Colonic mucosa (tissue), 4 donors: ENCODE results near the gene DNAJB12. TPM values are rescaled to one million over a fixed set of nuclear protein-coding genes. Genes with fewer than 3 reads are reported as not detected.
A peak's percentile ranks its signal among the peaks of the same experiment; 100 is the strongest.

ENCODE experiments used
- DNase-seq: peaks from one replicate; pipeline ENCODE4 v3.0.0-alpha.2; 2020
- H3K27ac ChIP-seq: fragments of 200-600 bp; one replicate; pipeline ENCODE4 v1.8.0; 2021
- H3K27me3 ChIP-seq: fragments of 200-600 bp; one replicate; pipeline ENCODE4 v1.8.0; 2021
- H3K36me3 ChIP-seq: fragments of 200-600 bp; one replicate; pipeline ENCODE4 v1.8.0; 2021
- H3K4me1 ChIP-seq: fragments of 200-600 bp; one replicate; pipeline ENCODE4 v1.8.0; 2021; ENCODE audit warnings: mild to moderate bottlenecking
- H3K4me3 ChIP-seq: fragments of 200-600 bp; one replicate; pipeline ENCODE4 v1.8.0; 2021
- H3K9ac ChIP-seq, 2 donors: one replicate each; pipeline ENCODE4 v1.7.0; 2013; ENCODE audit warnings: control low read depth in 2 of 2, low read depth in 2 of 2, low read length in 2 of 2
- H3K9me3 ChIP-seq: fragments of 200-600 bp; one replicate; pipeline ENCODE4 v1.8.0; 2021
- intact Hi-C: fragments of 100-400 bp; cut with DNase I; formaldehyde crosslinking; loops from one replicate; pipeline ENCODE4 v1.14.1; 2022
- total RNA-seq, 2 donors: library from RNA; stranded (reverse); fragmentation: NEBNext Ultra II Directional in 1 of 2; extraction: Animal tissue kit (Norgen Biotek cat#: 25700) in 1 of 2; gene quantifications; one replicate each; pipeline ENCODE4 v1.2.1, GENCODE V29; 2021
- TF ChIP-seq, protein P1 (sequence below): fragments of 200-600 bp; IDR thresholded peaks from one replicate; pipeline ENCODE4 v1.8.0; 2022; ENCODE audit warnings: antibody characterized with exemption, mild to moderate bottlenecking
- donor health status: healthy.
- donor health status: DM: no; HTN: no; CAD: no.
- donor health status: DM: no; HTN: no; CAD: no.

The DNAJB12 gene
- total RNA-seq, 2 donors from 2014 or later = 29.4 to 37.9 TPM

- TF ChIP-seq, protein P1, sequence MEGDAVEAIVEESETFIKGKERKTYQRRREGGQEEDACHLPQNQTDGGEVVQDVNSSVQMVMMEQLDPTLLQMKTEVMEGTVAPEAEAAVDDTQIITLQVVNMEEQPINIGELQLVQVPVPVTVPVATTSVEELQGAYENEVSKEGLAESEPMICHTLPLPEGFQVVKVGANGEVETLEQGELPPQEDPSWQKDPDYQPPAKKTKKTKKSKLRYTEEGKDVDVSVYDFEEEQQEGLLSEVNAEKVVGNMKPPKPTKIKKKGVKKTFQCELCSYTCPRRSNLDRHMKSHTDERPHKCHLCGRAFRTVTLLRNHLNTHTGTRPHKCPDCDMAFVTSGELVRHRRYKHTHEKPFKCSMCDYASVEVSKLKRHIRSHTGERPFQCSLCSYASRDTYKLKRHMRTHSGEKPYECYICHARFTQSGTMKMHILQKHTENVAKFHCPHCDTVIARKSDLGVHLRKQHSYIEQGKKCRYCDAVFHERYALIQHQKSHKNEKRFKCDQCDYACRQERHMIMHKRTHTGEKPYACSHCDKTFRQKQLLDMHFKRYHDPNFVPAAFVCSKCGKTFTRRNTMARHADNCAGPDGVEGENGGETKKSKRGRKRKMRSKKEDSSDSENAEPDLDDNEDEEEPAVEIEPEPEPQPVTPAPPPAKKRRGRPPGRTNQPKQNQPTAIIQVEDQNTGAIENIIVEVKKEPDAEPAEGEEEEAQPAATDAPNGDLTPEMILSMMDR = no peak
- intact Hi-C loops = no loop called here
- Histone ChIP-seq H3K9ac (no peak overlapping the region), H3K27ac (peak overlapping the region; percentile 86), H3K36me3 (no peaks in the 10 kb centered on the region), H3K27me3 (no peaks in the 10 kb centered on the region), H3K4me3 (no peak overlapping the region), H3K4me1 (peaks cover 20% of the 10 kb centered on the region), H3K9me3 (no peaks in the 10 kb centered on the region)
- no peak for DNase-seq
Observed at GRCh38 chr10:72333112-72334015, 21.4 kb downstream of the DNAJB12 start.

GRCh38 chr10:72332423-72333111 is 22.2 kb downstream of the DNAJB12 start:
- peak overlapping the region; percentile 86 for H3K27ac ChIP-seq
- TF ChIP-seq, protein P1 = no peak
- peaks cover 20% of the 10 kb centered on the region for H3K4me1 ChIP-seq
- no peak overlapping the region for H3K4me3 ChIP-seq
- intact Hi-C loops = no loop called here
- H3K9ac ChIP-seq = peak overlapping the region in 1 of 2 donors; percentile 34
- no peaks in the 10 kb centered on the region for H3K27me3 ChIP-seq
- no peak for DNase-seq
- no peaks in the 10 kb centered on the region for H3K9me3 ChIP-seq
- H3K36me3 ChIP-seq = no peaks in the 10 kb centered on the region

GRCh38 chr10:72331575-72332422 is 22.9 kb downstream of the DNAJB12 start:
- Histone ChIP-seq H3K4me1 (peaks cover 20% of the 10 kb centered on the region), H3K9me3 (no peaks in the 10 kb centered on the region), H3K36me3 (no peaks in the 10 kb centered on the region), H3K4me3 (no peak overlapping the region), H3K27ac (peak overlapping the region; percentile 86), H3K9ac (peak overlapping the region; percentile 41 to 75), H3K27me3 (no peaks in the 10 kb centered on the region)
- TF ChIP-seq, protein P1 = peak; percentile 20
- intact Hi-C loops = loop anchor here (2.0 kb wide), 1 partner anchor 57 kb away; no protein-coding TSS in a partner anchor
- peak; percentile 87 for DNase-seq

- no peak overlapping the region for H3K27ac ChIP-seq
- no peak overlapping the region for H3K9ac ChIP-seq
- H3K4me3 ChIP-seq = no peak overlapping the region
- H3K4me1 ChIP-seq = peaks cover 20% of the 10 kb centered on the region
- H3K27me3 ChIP-seq = no peaks in the 10 kb centered on the region
- H3K36me3 ChIP-seq = no peaks in the 10 kb centered on the region
- intact Hi-C loops = loop anchor here (2.0 kb wide), 1 partner anchor 55 kb away; no protein-coding TSS in a partner anchor
- DNase-seq = no peak
- H3K9me3 ChIP-seq = no peaks in the 10 kb centered on the region
- TF ChIP-seq, protein P1 = no peak
Observed at GRCh38 chr10:72330069-72330426, 24.7 kb downstream of the DNAJB12 start.
